ENCODE data around the gene OR2A42.
"Not testable (repeated sequence)": the region's sequence is repeated elsewhere in the genome, so short reads cannot be mapped to it uniquely, and the experiment has no call there.

DNA sequence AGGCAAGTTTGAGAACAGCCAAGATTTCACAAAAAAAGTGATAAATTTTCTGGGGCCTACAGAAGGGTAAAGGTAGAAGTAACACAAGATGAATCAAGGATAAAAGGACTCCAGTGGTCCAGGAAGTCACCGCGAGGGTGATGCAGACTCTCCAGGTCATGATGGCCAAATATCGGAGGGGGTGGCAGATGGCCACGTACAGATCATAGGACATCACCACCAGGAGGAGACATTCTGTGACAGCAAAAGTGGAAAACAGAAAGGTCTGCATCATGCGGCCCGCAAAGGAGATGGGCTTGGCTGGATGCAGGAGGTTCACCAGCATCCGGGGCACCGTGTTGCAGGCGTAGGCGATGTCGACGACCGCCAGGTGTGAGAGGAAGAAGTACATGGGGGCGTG is 19.7 kb upstream of the OR2A42 start:
- TF ChIP-seq, protein P1, sequence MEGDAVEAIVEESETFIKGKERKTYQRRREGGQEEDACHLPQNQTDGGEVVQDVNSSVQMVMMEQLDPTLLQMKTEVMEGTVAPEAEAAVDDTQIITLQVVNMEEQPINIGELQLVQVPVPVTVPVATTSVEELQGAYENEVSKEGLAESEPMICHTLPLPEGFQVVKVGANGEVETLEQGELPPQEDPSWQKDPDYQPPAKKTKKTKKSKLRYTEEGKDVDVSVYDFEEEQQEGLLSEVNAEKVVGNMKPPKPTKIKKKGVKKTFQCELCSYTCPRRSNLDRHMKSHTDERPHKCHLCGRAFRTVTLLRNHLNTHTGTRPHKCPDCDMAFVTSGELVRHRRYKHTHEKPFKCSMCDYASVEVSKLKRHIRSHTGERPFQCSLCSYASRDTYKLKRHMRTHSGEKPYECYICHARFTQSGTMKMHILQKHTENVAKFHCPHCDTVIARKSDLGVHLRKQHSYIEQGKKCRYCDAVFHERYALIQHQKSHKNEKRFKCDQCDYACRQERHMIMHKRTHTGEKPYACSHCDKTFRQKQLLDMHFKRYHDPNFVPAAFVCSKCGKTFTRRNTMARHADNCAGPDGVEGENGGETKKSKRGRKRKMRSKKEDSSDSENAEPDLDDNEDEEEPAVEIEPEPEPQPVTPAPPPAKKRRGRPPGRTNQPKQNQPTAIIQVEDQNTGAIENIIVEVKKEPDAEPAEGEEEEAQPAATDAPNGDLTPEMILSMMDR (IDR thresholded peaks at IDR 0.05): not testable (repeated sequence)
- not testable (repeated sequence) for TF ChIP-seq EZH2 (IDR thresholded peaks at IDR 0.05; ENCODE audit: borderline replicate concordance, insufficient read depth, low read depth, low read length, poor library complexity, severe bottlenecking)
